Hair follicular keratinocyte (primary cell): ENCODE measurements around the gene SLC38A5. TPM values are rescaled to one million over a fixed set of nuclear protein-coding genes. Genes with fewer than 3 reads are reported as not detected.

Experiments used
- total RNA-seq: library from RNA; depleted of rRNA; stranded (reverse); fragments of >200 nt; gene quantifications from 2 replicates; pipeline ENCODE4 v1.2.3, GENCODE V29; 2015

The SLC38A5 gene
- 146 and 167 TPM in 2 replicates for total RNA-seq

DNA sequence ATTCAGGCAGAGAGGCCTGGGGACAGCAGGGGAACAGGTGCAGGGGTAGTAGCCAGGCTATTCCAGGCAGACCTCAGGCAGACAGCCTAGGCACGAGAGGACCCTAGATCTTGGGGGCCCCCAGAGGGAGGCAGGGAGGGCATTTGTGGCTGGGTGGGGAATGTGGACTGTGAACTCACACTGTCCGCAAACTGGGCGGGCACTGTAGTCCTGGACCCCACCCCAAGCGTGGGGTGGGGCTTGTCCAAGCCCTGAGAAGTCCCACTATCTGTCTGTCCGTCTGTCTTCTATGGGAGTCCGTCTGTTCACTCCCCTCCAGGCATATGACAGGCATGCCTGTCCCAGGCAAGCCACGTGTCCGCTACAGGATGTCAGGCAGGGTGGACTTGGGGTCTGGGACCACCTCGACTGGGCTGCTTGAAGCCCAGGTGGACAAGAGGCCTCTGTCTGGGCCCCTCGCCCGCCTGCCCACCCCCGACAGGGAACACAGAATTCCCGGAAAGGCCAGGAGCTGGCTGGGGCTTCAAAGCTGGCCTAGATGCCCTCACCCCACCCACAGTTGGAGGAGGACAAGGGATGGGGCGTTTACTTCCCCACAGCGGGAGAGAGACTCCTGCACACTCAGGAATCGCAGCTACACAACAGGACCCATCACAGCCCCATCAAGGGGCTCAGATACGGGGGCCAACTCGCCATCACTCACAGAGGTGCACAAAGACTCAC, at the start of gene SLC38A5:
TSS of gene SLC38A5 (minus strand) at position 151 of the 723 bp plus-strand sequence. CDS start 2,336 bp downstream, outside the sequence.

DNA sequence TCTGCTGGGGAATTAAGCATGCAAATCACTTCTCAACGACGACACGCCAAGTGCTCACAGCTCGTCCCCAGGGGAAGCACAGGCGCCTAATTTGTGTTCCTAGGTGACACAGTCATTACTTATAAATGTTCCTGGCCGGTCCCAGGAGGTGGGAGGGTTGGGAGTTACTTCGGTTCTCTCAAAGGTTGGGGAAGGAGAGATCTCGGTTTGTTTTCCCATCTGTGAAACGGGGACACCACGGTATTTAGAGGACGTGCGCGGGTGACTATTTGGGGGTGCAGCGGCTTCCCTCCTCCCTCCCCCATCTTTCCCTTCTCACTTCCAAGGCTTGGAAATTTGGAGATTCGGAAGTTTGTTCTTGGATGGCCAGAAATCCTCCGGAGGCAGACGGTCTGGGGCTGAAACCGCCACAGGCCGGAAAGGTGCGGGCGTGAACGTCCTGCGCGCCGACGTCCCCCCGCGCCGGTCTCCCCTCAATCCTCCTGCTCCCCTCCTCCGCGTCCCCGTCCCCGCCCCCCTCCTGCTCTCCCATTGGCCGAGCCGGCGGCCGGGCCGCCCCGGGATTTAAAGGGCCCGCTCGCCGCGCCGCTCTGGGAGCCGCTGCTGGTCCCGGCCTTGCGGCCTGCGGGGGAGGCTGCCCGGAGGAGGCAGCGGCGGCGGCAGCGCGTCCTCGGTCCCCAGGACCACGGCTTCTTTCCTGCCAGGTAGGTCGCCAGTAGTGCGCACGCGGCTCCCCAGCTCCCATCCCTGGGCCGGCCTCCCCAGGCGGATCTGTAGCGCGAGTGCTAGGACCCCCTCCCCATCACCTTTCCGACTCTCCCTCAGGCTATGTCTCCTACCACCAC, 38.6 kb upstream of the SLC38A5 start, which contains the start of gene PORCN:
TSS of gene PORCN (plus strand) at position 593 of the 845 bp plus-strand sequence. CDS start 829 bp downstream, outside the sequence.

DNA sequence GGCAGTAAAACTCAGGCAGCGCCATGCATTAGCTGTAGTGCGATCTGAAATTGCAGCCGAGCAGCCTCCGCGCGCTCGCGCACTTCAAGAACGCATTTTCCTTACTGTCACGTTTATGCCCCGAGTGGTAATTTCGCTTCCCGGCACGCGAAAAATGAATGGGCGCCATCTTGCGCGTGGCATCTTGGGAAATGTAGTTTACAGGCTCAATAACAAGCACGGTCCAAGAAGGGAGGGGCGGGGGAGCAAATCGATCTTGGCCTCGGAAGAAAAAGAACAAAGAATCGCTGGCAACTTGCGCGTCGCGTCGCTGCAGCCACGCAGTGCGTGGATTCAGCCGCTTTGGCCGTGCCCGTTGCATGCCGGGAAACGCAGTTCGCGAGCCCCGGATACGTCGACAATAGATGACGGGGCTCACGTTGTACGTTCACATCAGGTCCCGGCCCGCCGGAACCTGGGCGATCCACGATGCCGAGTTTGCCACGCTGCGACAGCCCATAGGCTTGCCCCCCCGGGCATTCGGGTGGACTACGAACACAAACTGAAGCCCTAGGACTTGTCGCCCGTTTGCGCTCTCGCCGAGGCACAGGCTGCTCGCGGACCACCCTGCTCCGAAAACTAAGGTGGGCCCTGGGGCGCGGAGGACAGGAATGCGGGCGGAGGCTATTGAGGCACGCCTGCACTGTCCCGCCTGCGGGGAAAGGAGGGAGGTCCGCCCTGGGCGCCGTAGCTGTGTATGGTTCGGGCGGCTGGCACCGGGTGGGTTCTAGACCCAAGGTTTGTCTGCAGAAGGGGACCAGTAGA, 5.9 kb upstream of the SLC38A5 start, which contains the start of gene FTSJ1:
TSS of gene FTSJ1 (plus strand) at position 426 of the 804 bp plus-strand sequence. CDS start 1,849 bp downstream, outside the sequence.

DNA sequence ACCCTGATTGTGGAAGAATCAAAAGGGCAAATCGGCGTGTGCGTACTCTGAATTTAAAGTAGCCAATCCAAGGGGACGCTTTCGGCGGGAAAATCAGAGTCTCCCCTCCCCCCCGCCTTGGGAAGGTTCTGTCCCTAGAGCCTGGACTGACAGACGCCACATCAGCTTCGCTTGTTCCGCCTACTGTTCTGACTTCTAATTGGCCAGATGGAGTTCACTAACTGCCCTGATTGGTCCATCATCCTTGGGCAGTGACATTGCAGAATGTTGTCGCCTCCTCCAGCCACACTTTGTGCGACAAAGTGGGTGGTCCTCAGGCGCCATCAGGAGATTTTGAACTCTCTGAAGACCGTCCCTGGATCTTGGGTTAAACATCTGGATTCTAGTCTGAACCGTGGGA, 58.2 kb downstream of the SLC38A5 start, which contains the start of gene SSX4B:
TSS of gene SSX4B (minus strand) at position 101 of the 400 bp plus-strand sequence. CDS start 588 bp downstream, outside the sequence.

Other genes with a start within 250 kb of the SLC38A5 start
- gene SSX1, start 214.9 kb downstream of the SLC38A5 start, total RNA-seq: not detected in 2 replicates
- gene SSX3, start 113.6 kb downstream of the SLC38A5 start, total RNA-seq: not detected in 2 replicates
- not detected in 2 replicates for gene SSX4, start 86.7 kb downstream of the SLC38A5 start, total RNA-seq
- gene SSX4B, start 58.3 kb downstream of the SLC38A5 start, total RNA-seq: not detected in 2 replicates
- 109 and 125 TPM in 2 replicates for gene FTSJ1, start 5.9 kb upstream of the SLC38A5 start, total RNA-seq
- 38.1 and 63.6 TPM in 2 replicates for gene PORCN, start 38.7 kb upstream of the SLC38A5 start, total RNA-seq
- 198 and 217 TPM in 2 replicates for gene EBP, start 51.5 kb upstream of the SLC38A5 start, total RNA-seq
- gene TBC1D25, start 69.5 kb upstream of the SLC38A5 start, total RNA-seq: 8.7 and 11.5 TPM in 2 replicates
- gene RBM3, start 104.2 kb upstream of the SLC38A5 start, total RNA-seq: 161 and 180 TPM in 2 replicates
- gene WDR13, start 127.2 kb upstream of the SLC38A5 start, total RNA-seq: 93.5 and 146 TPM in 2 replicates
- 0.16 TPM in 1 of 2 replicates, not detected in the other for gene WAS, start 213.5 kb upstream of the SLC38A5 start, total RNA-seq
- gene SUV39H1, start 226.5 kb upstream of the SLC38A5 start, total RNA-seq: 6.3 and 21.6 TPM in 2 replicates